Retina (tissue), 1 donor: ENCODE data around the gene RIT2.

ENCODE experiments used
- DNase-seq: peaks from one replicate; pipeline ENCODE4 v3.0.0-alpha.2; 2016

The RIT2 gene

DNA sequence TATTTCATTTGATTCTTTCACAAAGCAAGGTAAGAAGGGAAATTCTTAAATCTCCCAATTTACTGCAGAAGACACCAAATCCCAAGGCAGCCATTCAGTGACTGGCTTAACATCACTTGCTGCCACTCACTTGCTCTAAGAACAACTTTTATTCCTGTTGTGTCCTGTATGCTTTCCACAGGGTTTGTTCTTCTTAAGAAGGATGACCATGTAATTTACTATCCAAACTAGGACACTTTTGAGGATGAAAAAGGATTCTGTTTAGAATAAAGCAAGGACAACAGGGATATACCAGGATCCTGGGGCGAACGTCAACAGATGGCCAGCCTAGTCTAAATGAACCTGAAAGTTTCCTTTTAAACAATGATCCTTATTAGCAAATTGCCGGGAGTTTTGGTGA is 34.8 kb downstream of the RIT2 start:
- no peak for DNase-seq

GRCh38 chr18:43079422-43079821 is 36.1 kb downstream of the RIT2 start:
- no peak for DNase-seq

DNA sequence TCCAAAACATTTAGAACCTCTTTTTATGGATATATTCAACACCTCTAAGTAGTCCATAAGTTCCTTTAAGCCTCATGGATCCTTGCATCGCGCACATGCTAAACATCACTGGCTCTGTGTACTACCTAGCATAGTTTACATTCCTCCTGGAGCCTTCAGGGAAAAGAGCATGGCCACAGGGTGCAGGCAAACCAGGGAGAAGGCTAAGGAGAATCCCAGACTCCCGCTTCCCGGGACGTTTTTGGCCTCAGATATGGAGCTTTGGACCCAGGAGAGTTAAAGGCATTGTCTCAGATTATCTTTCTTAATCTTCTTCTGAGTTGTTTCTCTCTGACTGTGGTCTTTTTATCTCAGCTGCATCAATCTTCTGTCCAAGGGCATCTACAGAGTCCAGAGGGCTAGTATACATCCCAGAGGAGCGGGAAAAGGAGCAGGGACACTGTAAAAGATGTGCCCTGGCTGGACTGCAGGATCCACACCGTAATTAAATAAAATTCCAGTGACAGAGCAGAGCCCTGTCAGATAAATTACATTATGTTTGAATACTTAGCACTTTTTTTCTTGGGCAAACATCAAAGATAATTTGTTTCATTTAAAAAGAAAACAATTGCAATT is 36.9 kb downstream of the RIT2 start:
- DNase-seq = peak; percentile 25

DNA sequence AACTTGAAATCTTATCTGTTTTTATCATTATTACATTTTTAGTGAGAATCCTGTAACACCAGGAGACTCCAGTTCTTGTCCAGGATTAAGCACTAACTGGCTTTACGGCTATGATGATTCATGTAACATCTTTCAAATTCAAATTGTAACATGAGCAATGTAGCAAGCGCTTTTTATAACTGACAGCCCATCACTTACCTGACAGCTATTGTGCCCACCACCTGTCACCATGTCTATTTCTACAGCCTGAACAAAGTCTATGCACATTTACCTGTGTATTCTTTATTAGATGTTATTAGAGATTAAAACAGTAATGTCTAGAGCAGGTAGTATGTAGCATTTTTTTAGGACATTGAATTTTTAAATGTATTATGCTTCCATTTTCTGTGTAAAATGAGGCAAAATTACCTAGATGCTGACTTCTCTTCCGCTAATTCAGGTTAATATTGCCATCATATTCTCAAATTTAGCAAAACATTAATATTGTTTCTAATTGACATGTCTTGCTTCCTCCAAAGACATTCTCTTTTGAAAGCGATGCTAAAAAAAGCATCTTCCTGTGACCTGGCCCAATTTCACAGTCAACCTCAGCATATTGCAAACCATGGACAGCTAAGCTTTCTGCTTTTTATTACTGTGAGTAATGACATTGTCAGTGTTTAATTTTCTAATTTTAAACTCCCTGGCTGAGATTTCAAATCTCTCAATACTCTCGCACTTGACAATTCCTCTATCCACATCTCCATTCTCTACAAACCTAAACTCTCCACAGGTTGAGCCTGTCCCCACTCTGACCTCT is 37.8 kb downstream of the RIT2 start:
- no peak for DNase-seq

GRCh38 chr18:43073771-43074170 is 41.7 kb downstream of the RIT2 start:
- no peak for DNase-seq

DNA sequence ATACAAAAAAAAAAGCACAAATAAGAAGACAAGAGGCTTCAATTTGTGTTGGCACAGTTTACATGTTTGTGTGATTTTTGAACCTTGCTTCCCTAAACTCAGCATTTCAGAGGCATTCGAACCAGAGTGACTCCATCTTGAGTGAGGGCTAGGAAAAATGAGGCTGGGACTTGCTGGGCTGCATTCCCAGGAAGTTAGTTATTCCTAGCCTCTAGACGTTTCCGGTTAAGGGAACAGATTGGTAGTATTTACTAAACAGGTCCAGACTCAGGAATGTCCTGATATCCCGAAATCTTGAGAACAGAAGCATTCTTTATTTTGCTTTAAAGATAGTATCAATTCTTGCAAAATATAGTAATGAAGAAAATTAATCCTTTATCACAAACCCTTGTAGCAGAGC is 46.7 kb downstream of the RIT2 start:
- DNase-seq = no peak

- no peak for DNase-seq
Observed at GRCh38 chr18:43067570-43067969, 47.9 kb downstream of the RIT2 start.

DNA sequence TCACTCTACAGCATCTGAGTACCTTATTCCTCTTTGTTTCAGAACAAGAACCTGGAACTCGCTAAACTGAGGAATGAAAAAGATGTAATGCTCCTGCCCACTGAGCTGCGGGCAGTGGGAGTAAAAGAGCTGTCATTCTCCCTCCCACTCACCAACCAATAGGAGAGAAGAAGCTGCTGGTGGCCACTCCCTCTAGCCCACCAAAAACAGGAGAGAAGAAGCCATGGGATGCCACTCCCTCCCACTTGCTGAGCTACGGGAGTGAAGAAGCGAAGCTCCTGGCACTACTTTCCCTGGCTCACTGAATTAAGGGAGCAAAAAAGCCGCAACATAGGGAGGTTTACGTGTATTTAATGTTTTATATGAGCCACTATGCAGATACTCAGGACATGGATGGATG is 53.7 kb downstream of the RIT2 start:
- no peak for DNase-seq

- no peak for DNase-seq
Observed at GRCh38 chr18:43061318-43061717, 54.2 kb downstream of the RIT2 start.

DNA sequence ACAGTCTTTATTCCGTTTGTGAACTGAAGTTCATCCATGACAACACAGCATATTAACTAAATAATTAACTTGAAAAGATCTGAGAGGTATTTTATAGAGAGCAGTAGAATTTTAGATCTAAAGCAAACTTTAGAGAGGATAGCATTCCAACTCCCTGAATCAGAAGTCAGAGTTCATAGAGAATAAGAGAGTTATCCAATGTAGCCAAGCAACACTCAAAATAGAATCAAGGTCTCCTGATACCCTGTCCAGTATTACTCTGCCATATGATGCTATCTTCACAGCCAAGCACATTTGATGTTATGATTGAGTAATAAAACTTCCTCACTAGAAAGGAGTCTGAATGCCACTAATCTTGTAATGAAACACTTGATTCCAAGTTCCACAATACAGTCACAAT is 55.5 kb downstream of the RIT2 start:
- DNase-seq = no peak

GRCh38 chr18:43054815-43055519 is 60.5 kb downstream of the RIT2 start:
- no peak for DNase-seq

- no peak for DNase-seq
Observed at GRCh38 chr18:43049021-43049420, 66.5 kb downstream of the RIT2 start.

- DNase-seq = no peak
Observed at GRCh38 chr18:43046322-43046721, 69.2 kb downstream of the RIT2 start.

- no peak for DNase-seq
Observed at GRCh38 chr18:43043626-43044025, 71.9 kb downstream of the RIT2 start.

GRCh38 chr18:43040281-43040680 is 75.2 kb downstream of the RIT2 start:
- no peak for DNase-seq

GRCh38 chr18:43034683-43035500 is 80.6 kb downstream of the RIT2 start:
- DNase-seq = no peak

DNA sequence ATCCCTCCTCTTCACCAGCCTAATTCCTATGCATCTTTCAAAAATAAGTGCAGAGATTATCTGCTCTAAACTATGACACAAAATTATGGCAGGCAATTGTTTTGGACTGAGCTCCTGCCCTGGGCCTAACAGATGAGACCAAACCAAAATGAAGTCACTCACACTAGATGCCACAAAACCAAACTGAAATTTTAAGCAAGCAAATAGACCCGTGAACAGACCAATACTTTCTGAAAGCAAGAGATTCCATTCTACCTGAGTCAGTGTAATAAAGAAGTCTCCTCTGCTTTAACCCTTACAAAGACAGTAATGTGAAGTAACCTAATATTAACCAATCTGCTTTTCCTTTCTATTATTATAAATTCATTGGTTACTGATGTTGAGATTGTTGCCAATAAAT is 84.3 kb downstream of the RIT2 start:
- DNase-seq = no peak

DNA sequence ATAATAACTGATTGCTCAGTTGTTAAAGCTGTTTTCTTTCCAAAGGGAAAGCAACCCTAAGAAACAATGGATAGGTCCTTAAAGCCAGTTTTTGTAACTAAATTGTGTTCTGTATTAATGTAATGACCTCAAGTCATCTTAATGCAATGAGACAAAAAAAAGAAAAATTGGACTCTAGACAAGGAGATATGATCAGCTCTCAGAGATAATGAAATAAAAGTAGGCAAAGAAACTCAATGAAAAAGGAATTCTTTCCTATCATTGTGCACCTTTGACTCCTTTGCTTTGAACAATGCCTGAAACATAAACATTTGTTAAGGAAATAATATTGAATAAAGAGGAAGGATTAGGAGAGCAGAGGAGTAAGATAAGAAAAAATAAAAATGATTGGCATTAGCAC is 86.1 kb downstream of the RIT2 start:
- no peak for DNase-seq

DNA sequence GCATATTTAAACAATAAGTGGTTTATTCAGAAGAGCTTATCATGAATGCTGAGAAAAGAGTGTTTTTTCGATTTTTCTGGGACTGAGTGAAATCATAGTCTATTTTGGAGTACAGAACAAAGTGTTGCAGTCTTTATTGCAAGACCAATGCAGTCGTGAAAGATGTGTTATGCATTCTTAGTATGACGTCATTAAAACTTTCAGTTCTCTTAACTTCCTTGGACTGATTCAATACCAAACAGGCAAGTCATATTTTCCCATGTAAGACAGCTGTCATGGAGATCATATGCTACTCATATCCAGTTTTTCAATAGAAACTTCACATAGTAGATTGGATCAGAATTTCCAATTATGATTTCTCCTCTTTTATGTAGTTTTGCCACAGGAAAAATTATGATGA is 92.6 kb downstream of the RIT2 start:
- no peak for DNase-seq

DNA sequence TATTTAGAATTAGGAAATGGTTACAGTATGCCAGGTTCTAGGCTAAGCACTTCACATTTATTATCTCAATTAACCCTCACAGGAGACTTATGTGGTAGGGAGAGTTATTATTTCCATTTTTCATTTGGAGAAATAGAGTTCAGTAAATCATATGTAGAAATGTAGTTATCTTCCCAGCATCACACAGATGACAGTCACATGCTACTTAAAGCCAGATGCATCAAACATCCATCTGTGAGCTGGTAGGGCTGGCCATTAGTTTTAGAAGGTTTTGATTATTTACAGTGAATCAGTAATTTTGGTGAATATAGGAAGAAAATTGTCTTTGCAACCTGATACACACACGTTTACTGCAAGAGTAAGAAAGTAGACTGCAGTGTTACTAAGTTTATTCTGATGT is 97.9 kb downstream of the RIT2 start:
- DNase-seq = no peak

DNA sequence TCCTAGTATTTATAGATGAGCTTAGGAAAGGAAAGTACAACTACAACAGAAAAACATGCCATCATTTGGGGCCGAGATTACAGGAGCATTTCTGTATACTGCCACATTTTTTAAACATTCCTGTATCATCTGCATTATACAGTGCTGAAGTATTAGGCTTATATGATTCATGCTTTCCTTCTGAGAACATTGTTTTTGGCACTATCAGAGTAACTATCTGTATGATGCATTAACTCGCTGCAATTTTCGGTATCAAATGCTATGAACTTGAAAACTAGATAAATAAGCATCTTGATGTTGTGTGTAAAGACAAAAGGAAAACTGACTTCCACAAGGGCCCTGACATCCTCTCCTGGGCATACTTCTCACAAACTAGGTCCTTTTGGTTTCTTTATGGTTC is 102.0 kb downstream of the RIT2 start:
- no peak for DNase-seq

- DNase-seq = no peak
Observed at GRCh38 chr18:43012951-43013350, 102.5 kb downstream of the RIT2 start.

GRCh38 chr18:43010611-43011010 is 104.9 kb downstream of the RIT2 start:
- no peak for DNase-seq
